Measurements from ENCODE around the gene SH3RF3. TPM values are rescaled to one million over a fixed set of nuclear protein-coding genes. Genes with fewer than 3 reads are reported as not detected.

The SH3RF3 gene
- total and polyA plus RNA-seq, 2 donors (not counting 1 experiment from before 2014, with no cell fraction given), result 8.3 to 10.1 TPM

- Histone ChIP-seq H4K20me1 (ENCODE audit: control insufficient read depth, extremely low read depth, insufficient read depth, low read length) (no peaks in the 10 kb centered on the region), H3K79me2 (ENCODE audit: control insufficient read depth, insufficient read depth, low read length) (peaks cover 31% of the 10 kb centered on the region), H3K36me3 (ENCODE audit: control insufficient read depth, insufficient read depth, low read length) (no peaks in the 10 kb centered on the region), H3K27ac (ENCODE audit: insufficient read depth, low read length) (no peak overlapping the region), H3K27me3 (ENCODE audit: control insufficient read depth, insufficient read depth, low read length) (no peaks in the 10 kb centered on the region), H3K9me3 (ENCODE audit: control insufficient read depth, insufficient read depth, low read depth, low read length) (no peaks in the 10 kb centered on the region), H3K4me3 (replicated peaks in 1 of 4; ENCODE audit: control extremely low read depth in 1 of 4, insufficient read depth in 1 of 4, low read depth in 3 of 4, low read length in 4 of 4) (no peak overlapping the region), H3K9ac (ENCODE audit: insufficient read depth, low read length) (no peak overlapping the region), H3K4me1 (ENCODE audit: control insufficient read depth, extremely low read depth, insufficient read depth, low read length) (peaks cover 31% of the 10 kb centered on the region), H2AFZ (ENCODE audit: low read length) (no peak overlapping the region), H3K4me2 (ENCODE audit: extremely low read depth, insufficient read depth, low read length) (no peak overlapping the region)
- DNase-seq (ENCODE audit: low read depth in 2 of 2), result no peak
- no peak for TF ChIP-seq EZH2 (IDR thresholded peaks at IDR 0.05; ENCODE audit: low read length, missing control alignments)
- TF ChIP-seq, protein P1, sequence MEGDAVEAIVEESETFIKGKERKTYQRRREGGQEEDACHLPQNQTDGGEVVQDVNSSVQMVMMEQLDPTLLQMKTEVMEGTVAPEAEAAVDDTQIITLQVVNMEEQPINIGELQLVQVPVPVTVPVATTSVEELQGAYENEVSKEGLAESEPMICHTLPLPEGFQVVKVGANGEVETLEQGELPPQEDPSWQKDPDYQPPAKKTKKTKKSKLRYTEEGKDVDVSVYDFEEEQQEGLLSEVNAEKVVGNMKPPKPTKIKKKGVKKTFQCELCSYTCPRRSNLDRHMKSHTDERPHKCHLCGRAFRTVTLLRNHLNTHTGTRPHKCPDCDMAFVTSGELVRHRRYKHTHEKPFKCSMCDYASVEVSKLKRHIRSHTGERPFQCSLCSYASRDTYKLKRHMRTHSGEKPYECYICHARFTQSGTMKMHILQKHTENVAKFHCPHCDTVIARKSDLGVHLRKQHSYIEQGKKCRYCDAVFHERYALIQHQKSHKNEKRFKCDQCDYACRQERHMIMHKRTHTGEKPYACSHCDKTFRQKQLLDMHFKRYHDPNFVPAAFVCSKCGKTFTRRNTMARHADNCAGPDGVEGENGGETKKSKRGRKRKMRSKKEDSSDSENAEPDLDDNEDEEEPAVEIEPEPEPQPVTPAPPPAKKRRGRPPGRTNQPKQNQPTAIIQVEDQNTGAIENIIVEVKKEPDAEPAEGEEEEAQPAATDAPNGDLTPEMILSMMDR (conservative IDR thresholded peaks at IDR 0.05 in 1 of 2, IDR thresholded peaks at IDR 0.05 in 1 of 2; ENCODE audit: low read depth in 1 of 2, low read length in 2 of 2), result no peak
These were observed 115.9 kb downstream of the SH3RF3 start for GRCh38 chr2:109244750-109245382.

DNA sequence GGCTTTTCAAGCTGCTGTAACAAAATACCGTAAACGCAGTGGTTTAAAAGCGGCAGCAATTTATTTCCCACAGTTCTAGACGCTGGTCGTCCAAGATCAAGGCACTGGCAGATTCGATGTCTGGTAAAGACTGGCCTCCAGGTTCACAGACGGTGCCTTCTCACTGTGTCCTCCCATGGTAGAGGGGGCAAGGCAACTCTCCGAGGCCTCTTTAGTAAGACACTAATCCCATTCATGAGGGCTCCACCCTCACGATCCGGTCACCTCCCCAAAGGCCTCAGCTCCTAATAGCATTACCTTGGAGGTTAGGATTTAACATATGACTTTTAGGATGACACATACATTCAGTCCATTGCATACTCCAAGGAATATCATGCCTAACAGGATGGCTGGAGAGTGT is 117.2 kb downstream of the SH3RF3 start:
- no peak overlapping the region for H3K4me3 ChIP-seq (replicated peaks in 1 of 4; ENCODE audit: control extremely low read depth in 1 of 4, insufficient read depth in 1 of 4, low read depth in 3 of 4, low read length in 4 of 4)
- DNase-seq (ENCODE audit: low read depth in 2 of 2), result no peak
- no peaks in the 10 kb centered on the region for H3K36me3 ChIP-seq (ENCODE audit: control insufficient read depth, insufficient read depth, low read length)
- H3K27ac ChIP-seq (ENCODE audit: insufficient read depth, low read length), result no peak overlapping the region
- no peaks in the 10 kb centered on the region for H4K20me1 ChIP-seq (ENCODE audit: control insufficient read depth, extremely low read depth, insufficient read depth, low read length)
- H3K4me1 ChIP-seq (ENCODE audit: control insufficient read depth, extremely low read depth, insufficient read depth, low read length), result peaks cover 18% of the 10 kb centered on the region
- TF ChIP-seq EZH2 (IDR thresholded peaks at IDR 0.05; ENCODE audit: low read length, missing control alignments), result no peak
- TF ChIP-seq, protein P1 (conservative IDR thresholded peaks at IDR 0.05 in 1 of 2, IDR thresholded peaks at IDR 0.05 in 1 of 2; ENCODE audit: low read depth in 1 of 2, low read length in 2 of 2), result no peak
- H3K9ac ChIP-seq (ENCODE audit: insufficient read depth, low read length), result no peak overlapping the region
- H3K4me2 ChIP-seq (ENCODE audit: extremely low read depth, insufficient read depth, low read length), result no peak overlapping the region
- H3K27me3 ChIP-seq (ENCODE audit: control insufficient read depth, insufficient read depth, low read length), result no peaks in the 10 kb centered on the region
- H2AFZ ChIP-seq (ENCODE audit: low read length), result no peak overlapping the region
- peaks cover 27% of the 10 kb centered on the region for H3K79me2 ChIP-seq (ENCODE audit: control insufficient read depth, insufficient read depth, low read length)
- no peaks in the 10 kb centered on the region for H3K9me3 ChIP-seq (ENCODE audit: control insufficient read depth, insufficient read depth, low read depth, low read length)

DNA sequence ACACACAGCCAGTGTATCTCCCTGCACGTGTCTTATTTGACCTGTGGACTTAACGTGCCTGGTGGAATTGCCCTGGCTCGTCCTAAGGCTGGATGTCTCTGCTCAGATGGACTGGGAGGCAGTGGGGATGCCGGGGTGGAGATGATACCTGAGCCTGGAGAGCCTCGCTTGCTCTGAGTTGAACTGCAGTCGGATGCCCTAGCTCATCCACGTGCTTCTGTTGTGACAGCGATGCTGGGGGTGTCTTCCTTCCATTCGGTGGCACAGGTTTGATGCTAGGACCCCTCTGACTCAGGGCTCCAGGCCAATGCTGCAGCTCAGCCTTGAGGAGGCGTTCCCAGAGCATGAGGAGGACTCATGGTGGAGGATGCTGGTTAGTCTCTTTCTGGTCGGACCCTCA is 117.6 kb downstream of the SH3RF3 start:
- Histone ChIP-seq H3K4me3 (replicated peaks in 1 of 4; ENCODE audit: control extremely low read depth in 1 of 4, insufficient read depth in 1 of 4, low read depth in 3 of 4, low read length in 4 of 4) (no peak overlapping the region), H3K27ac (ENCODE audit: insufficient read depth, low read length) (no peak overlapping the region), H3K4me2 (ENCODE audit: extremely low read depth, insufficient read depth, low read length) (no peak overlapping the region), H3K79me2 (ENCODE audit: control insufficient read depth, insufficient read depth, low read length) (peaks cover 27% of the 10 kb centered on the region), H3K9ac (ENCODE audit: insufficient read depth, low read length) (no peak overlapping the region), H2AFZ (ENCODE audit: low read length) (no peak overlapping the region), H3K36me3 (ENCODE audit: control insufficient read depth, insufficient read depth, low read length) (no peaks in the 10 kb centered on the region), H3K4me1 (ENCODE audit: control insufficient read depth, extremely low read depth, insufficient read depth, low read length) (peaks cover 18% of the 10 kb centered on the region), H4K20me1 (ENCODE audit: control insufficient read depth, extremely low read depth, insufficient read depth, low read length) (no peaks in the 10 kb centered on the region), H3K27me3 (ENCODE audit: control insufficient read depth, insufficient read depth, low read length) (no peaks in the 10 kb centered on the region), H3K9me3 (ENCODE audit: control insufficient read depth, insufficient read depth, low read depth, low read length) (no peaks in the 10 kb centered on the region)
- TF ChIP-seq, protein P1 (conservative IDR thresholded peaks at IDR 0.05 in 1 of 2, IDR thresholded peaks at IDR 0.05 in 1 of 2; ENCODE audit: low read depth in 1 of 2, low read length in 2 of 2), result no peak
- TF ChIP-seq EZH2 (IDR thresholded peaks at IDR 0.05; ENCODE audit: low read length, missing control alignments), result no peak
- no peak for DNase-seq (ENCODE audit: low read depth in 2 of 2)

All from fibroblast of lung (primary cell).